OCI-M1 (cell line): ENCODE measurements around the gene TMEM106B.
"Not testable (repeated sequence)": the region's sequence is repeated elsewhere in the genome, so short reads cannot be mapped to it uniquely, and the experiment has no call there.

Source experiments
- DNase-seq: peaks from one replicate; lab custom pipeline; 2025; lab: John Stamatoyannopoulos, UW

Gene TMEM106B

DNA sequence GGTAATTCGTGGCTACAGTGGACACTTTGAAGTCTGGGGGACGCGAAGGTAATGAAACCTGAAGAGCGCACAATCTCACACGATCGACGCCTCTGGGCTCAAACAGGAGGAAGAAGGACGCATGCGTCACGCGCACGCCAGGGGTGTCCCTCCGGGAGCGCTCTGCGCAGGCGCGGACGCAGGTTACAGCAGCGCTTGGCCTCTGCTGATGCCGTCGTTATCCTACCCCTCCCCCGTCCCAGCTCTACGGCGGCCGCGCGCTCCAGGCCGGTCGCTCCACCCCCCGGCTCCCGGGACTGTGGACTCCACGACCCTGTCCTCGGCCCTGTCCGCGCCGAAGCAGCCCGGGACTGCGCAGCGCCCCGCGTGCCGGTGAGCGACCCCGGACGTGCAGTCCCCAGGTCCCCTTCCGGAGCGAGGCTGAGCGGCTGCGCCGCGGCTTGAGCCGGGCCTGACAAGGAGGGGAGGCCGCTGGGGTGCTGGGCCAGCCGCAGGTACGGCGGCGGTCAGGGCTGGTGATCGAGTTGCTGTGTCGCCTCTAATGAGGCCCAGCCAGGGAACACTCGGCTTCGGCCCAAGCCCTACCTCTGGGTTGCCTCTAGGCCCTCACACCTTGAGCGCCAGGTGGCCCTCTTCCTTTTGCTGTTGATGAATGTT, at the start of gene TMEM106B:
TMEM106B (plus strand) TSS at position 241 of the 657 bp plus-strand sequence. CDS start 3,517 bp downstream, outside the sequence.
- peak; percentile 94 for DNase-seq

DNA sequence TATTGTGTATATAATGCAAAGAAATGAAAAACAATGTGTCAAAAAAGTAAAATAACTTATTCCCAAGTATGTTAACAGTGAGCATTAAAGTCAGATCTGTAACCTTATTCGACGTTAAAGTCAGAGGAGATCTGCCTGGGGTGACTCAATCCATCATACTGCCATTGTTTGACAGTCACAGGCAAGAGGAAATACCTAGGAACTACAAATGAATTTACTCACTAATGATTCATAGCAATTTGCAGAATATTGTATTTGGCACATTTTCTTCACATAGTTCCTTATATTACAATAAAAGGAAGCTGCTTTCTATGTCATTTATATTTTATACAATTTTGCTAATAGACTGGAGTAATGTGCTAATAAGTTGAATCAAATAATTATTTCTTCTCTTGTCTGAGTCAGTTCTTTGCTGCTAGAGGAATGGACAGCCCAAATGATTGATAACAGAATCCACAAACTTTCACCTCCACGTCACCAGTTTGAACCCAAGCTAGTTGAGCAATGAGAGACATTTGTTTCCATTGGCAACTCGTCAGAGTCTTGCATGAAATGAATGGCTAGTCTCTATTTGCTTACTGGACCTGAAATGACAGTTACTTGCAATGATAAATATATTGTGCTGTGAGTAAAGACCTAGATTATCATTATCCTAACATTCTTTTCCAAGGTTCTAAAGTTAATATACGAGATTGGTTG, 48.5 kb upstream of the TMEM106B start:
- no peak for DNase-seq

GRCh38 chr7:12168065-12168464, 43.0 kb upstream of the TMEM106B start:
- not testable (repeated sequence) for DNase-seq

DNA sequence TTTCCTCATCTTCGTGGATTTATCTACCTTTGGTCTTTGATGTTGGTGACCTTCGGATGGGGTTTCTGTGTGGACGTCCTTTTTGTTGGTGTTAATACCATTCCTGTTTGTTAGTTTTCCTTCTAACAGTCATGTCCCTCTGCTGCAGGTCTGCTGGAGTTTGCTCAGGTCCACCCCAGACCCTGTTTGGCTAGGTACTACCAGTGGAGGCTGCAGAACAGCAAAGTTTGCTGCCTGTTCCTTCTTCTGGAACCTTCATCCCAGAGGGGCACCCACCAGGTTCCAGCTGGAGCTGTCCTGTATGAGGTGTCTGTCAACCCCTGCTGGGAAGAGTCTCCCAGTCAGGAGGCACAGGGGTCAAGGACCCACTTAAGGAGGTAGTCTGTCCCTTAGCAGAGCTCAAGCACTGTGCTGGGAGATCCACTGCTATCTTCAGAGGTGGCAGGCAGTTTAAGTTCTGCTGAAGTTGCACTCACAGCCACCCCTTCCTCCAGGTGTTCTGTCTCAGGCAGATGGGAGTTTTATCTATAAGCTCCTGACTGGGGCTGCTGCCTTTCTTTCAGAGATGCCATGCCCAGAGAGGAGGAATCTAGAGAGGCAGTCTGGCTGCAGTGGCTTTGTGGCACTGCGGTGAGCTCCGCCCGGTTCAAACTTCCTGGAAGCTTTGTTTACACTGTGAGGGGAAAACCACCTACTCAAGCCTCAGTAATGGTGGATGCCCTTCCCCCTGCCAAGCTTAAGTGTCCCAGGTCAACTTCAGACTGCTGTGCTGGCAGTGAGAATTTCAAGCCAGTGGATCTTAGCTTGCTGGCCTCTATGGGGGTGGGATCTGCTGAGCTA, 40.9 kb upstream of the TMEM106B start:
- not testable (repeated sequence) for DNase-seq

DNA sequence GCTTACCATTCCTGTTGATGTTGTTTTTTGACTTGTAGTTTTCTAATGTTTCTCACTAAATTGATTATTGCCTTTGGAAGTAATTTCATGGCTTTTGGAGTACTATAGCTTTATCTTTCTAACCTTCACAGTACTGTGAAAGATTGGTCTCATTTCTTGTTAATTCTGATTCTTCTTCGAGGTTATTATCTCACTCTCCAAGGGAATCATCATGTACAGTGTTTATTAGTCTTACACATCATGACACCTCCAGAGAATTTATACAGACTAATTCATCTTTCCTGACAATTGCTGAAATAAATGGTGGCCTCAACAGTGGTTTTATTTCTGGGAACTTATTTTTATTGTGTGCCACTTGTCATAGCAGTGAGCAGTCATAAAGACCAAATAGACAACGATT, 37.4 kb upstream of the TMEM106B start:
- no peak for DNase-seq

- DNase-seq = no peak
Measured at GRCh38 chr7:12174931-12175330, 36.2 kb upstream of the TMEM106B start.

GRCh38 chr7:12178317-12178716, 32.8 kb upstream of the TMEM106B start:
- no peak for DNase-seq

- DNase-seq = no peak
Measured at GRCh38 chr7:12194426-12194825, 16.7 kb upstream of the TMEM106B start.

GRCh38 chr7:12196386-12196785, 14.7 kb upstream of the TMEM106B start:
- DNase-seq = no peak

DNA sequence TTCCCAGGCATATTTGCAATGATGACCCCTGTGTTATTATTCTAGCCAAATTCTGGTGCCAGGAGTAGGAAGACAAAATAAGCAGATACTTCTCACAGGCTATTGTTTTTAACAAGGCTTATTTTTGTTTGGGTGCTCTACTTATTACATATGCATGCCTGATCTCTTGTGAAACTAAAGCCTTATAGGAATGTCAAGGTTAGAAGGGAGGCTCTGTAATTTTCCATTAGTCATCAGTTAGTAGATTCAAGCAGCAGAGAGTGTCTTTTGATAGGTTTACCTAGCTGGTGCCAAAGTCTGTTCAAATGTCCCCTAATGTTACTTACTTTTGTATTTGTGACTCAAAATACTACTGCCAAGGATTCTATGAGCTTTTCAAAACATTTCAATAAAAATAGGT, 11.7 kb upstream of the TMEM106B start:
- no peak for DNase-seq

DNA sequence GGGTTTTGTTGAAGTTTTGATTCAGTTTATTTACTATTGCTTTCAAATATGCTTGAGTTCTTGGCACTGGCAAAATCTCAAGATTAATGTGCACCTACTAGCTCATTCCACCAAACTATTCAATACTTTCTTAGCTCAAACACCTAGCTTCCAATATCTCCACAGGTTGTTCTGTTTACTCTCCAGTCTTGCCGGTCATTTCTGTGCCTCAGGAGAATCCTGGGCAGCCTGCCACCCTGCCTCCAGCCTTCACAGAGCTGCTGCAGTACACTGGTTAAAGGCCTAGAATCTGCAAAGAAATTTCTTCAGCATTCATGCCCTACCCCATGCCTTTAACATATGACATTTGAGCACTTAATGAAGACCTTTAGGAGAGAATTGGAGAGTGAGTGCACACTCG, 4.0 kb upstream of the TMEM106B start:
- DNase-seq = no peak

GRCh38 chr7:12209221-12209620, 1.9 kb upstream of the TMEM106B start:
- DNase-seq = no peak

DNA sequence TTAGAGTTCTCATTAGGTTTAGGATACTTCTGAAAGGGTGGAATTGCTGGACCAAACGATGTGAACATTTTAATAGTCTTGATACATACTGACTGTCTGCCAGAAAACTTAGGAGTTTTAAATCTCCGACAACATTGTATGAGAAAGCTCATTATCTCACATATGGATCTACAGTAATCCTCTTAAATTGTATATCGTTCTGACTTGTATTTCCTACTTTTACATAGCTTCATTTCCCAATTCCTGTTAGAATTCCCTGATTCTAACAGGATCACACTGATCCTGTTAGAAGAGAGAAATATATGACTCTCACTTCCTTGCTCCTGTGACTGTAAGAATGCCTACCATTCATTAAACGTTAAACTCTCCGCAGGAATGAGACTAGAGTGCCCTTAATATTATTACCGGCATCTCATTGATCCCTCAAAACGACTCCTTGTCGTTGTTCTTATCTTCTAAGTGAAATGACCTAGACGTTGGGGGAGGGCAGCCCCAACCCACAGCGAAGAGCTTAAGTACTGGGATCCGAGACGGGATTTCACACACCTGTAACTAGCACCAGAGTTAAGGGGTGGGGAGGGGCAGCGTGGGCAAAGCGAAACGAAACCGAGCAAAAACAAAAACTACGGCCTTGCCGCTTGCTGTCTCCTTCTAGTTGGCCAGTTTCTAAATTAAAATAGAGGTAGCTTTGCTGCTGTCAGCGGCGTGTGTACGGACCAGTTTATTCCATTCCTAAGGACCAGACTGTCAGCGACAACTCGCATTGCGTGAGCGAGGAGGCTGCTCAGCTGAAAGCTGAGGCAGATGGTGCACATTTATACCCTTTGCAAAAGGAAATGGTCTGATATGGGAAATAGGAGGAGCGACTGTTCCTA, 678 bp upstream of the TMEM106B start:
- no peak for DNase-seq

- peak; percentile 37 for DNase-seq
Measured at GRCh38 chr7:12211711-12212485, 804 bp downstream of the TMEM106B start.

GRCh38 chr7:12217311-12217710, 6.2 kb downstream of the TMEM106B start:
- DNase-seq = no peak

DNA sequence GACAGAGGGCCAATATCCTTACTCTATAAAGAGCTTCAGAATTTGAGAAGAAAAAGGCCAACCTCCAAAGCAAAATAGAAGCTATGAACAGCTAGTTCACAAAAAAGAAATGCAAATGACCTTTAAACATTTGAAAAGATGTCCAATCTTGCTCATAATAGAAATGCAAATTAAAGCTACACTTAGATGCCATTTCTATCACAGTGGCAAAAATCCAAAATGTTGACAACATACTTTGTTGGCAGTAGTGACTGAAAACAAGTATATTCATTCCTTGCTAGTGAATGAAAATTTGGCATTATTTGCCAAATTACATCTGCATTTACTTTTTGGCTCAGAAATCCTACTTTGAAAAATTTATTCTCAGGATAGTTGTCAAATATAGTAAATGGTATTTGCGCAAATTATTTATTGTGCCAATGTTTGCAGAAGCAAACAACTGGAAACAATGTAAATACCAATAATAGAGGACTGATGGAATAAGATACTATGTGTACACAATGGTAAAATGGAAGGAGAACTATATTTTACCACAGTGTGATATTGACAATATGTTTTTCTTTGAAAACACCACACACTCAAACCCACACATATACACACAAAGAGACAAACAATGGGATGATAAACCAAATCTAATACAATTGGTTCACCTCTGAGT, 9.4 kb downstream of the TMEM106B start:
- DNase-seq = no peak

DNA sequence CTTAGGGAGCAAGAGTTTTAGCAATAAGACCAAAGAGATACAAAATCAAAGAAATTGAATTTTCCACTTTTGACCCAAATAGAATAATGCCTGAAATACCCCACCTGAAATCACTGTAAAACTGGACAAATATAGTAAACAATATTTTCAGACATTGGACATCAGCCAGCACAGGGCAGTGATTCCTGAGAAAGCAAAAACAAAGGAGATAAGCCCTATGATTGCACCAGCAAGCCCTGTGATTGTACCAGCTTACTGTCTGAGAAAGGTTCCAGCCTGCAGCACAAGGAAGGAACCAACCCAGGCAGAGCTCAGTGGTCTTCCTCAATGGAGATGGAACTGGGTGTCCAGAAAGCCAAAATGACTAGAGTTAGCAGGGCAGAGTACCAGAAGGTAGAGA, 10.3 kb downstream of the TMEM106B start:
- DNase-seq = no peak

GRCh38 chr7:12222889-12223579, 11.9 kb downstream of the TMEM106B start:
- DNase-seq = peak; percentile 59

DNA sequence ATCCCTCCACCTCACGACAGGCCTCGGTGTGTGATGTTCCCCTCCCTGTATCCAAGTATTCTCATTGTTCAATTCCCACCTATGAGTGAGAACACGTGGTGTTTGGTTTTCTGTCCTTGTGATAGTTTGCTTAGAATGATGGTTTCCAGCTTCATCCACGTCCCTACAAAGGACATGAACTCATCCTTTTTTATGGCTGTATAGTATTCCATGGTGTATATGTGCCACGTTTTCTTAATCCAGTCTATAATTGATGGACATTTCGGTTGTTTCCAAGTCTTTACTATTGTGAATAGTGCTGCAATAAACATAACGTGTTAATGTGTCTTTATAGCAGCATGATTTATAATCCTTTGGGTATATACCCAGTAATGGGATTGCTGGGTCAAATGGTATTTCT, 13.9 kb downstream of the TMEM106B start:
- DNase-seq = not testable (repeated sequence)

GRCh38 chr7:12226756-12227155, 15.7 kb downstream of the TMEM106B start:
- DNase-seq = no peak
